ENCODE results near the gene MYO18A.

GRCh38 chr17:29085223-29085622, 95.0 kb downstream of the MYO18A start:
- TF ChIP-seq, protein P1, sequence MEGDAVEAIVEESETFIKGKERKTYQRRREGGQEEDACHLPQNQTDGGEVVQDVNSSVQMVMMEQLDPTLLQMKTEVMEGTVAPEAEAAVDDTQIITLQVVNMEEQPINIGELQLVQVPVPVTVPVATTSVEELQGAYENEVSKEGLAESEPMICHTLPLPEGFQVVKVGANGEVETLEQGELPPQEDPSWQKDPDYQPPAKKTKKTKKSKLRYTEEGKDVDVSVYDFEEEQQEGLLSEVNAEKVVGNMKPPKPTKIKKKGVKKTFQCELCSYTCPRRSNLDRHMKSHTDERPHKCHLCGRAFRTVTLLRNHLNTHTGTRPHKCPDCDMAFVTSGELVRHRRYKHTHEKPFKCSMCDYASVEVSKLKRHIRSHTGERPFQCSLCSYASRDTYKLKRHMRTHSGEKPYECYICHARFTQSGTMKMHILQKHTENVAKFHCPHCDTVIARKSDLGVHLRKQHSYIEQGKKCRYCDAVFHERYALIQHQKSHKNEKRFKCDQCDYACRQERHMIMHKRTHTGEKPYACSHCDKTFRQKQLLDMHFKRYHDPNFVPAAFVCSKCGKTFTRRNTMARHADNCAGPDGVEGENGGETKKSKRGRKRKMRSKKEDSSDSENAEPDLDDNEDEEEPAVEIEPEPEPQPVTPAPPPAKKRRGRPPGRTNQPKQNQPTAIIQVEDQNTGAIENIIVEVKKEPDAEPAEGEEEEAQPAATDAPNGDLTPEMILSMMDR (conservative IDR thresholded peaks at IDR 0.05) = no peak
- no peak for TF ChIP-seq ZFX (IDR thresholded peaks at IDR 0.05)

All from C4-2B (cell line).